GM18867 (cell line): ENCODE data around the gene SAMM50.
"Not testable (repeated sequence)": the region's sequence is repeated elsewhere in the genome, so short reads cannot be mapped to it uniquely, and the experiment has no call there.

Source experiments
- ATAC-seq: cut with Tn5 transposase; IDR thresholded peaks from one replicate; pipeline ENCODE4 v1.9.1; 2021; ENCODE audit warnings: mild to moderate bottlenecking, moderate library complexity; ENCODE audit not compliant: unreplicated experiment

The SAMM50 gene

DNA sequence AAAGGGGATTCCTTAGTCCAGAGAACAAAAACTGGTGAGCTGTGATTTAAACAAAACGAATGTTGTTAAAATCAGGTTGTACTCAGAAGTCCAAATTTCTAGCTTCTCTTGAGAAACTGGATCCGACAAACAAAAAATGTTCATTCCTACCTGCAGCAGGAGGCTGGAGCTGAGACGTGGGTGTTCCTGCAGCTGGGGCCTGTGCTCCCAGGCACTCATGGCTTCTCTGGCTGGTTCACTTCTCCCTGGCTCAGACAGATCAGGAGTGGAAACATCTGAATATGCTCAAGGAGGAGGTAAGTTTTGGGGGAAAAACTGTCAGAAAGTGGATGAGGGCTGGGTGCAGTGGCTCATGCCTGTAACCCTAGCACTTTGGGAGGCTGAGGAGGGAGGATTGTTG lies 44.1 kb downstream of the SAMM50 start:
- ATAC-seq: no peak

DNA sequence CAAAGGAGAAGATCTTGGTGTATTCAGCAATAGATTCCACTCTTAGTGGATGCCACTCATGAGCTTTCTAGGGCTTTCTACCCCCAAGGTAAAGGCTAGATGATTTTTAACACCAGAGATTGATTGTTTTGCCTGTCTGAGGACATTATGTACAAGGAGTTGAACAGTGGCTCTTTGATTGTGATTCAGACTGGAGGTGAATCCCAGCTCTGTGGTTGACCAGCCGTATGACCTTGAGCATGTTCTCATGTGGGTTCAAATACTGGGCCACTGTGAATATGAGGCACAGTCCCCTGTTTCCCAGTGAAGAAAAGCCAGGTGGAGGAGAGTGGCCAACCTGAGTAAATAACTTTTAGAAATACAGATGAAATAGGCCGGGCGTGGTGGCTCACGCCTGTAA lies 44.9 kb downstream of the SAMM50 start:
- ATAC-seq: no peak

DNA sequence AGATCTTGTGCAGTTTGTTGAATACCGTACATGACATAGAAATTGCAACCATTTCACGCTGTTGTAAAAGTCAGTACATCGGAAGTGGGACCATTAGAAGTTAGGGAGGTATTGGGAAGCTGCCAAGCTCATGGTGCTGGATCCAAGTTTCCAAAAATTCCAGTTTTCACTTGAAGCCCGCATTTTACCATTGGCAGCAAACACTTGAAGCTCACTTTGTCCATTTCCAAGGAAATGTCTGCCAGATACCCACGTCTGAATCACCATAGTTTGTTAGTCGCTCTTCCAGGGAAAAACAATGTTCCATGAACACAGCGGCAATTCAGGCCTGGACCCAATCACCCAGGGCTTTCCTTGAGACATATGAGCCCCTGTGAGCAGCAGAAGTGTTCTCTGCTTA lies 46.3 kb downstream of the SAMM50 start:
- no peak for ATAC-seq

DNA sequence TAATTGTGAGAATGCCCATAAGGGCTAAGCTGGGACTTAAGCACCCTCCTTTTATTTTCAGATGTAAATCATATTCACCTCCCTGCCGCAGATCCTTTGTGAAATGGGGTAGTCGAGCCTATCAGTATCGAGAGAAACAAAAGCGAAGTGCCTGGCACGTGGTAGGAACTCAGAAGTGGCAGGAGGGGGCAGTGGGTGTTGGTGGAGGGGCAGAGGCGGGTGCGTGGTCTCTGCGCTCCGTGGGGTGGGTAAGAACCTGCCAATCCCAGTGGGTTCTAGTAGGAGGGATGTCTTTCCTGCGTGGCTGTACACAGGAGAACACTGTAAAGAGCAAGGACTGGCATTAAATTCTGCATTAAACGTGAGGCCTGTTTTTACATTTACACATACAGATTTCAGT lies 47.1 kb downstream of the SAMM50 start:
- no peak for ATAC-seq

DNA sequence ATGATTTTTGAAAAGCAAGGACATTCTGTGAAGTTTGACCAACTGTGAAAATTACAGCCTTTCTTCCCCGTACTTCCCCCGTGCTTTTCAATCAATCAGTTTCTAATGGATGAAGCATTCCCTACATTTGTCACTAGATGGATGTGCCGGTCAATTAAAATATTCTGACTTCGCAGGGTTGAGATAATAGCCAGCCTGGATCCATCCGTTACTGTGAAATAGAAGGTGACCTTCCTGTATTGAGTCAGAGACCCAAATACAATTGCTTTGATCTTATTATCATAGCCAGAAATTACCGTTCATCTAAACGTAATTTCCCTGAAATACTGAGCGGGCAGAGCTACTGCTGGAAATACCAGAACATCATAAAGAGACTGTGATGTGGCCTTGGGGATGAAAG lies 47.8 kb downstream of the SAMM50 start:
- ATAC-seq: no peak

DNA sequence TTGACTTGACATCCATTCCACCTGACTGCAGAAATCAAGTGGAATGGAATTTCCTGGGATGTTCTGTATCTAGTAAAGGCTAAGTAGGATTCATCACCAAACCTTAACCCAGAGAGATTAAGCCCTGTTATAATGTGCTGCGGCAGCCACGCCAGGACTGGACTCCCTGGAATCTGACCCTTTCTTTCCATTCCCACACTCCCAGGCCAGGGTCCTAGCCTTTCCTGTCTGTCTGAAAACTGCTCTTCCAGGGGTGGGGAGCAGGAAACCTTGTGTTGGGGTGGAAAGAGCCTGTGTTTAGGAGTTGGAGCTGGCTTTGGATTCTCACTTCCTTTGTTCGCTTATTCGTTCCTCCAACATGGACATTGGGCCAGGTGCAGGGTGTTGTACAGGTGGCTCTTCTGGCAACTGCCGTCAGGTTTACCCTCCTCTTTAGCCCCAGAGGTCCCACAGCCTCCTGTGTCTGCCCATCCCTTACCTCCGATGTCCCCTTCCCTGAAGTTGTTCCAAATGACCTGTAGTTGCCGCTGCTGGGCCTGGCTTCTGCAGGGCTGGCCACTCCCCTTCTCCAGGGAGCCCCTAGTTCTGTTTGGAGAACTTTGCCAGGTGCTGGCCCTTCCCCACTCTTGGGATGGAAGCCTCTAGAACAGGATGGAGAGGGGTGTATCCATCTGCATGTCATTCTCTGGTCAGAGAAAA lies 48.3 kb downstream of the SAMM50 start:
- no peak for ATAC-seq

DNA sequence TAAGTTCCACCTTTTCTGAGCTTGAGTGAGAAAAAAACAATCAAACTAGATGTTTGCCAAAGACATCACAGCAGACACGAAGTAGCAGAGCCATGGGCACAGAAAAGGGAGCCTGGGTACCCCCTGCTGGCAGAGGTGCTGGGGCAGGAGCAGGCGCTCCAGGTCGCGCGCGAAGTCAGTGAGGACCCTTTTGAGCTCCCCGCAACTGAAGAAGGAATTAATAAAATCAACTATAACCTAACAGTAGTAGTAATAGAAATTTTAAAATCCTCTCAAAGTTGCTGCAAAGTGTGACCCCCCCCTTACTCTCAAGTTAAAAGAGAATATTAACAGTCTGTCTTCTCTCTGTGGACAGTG lies 48.8 kb downstream of the SAMM50 start:
- ATAC-seq: no peak

DNA sequence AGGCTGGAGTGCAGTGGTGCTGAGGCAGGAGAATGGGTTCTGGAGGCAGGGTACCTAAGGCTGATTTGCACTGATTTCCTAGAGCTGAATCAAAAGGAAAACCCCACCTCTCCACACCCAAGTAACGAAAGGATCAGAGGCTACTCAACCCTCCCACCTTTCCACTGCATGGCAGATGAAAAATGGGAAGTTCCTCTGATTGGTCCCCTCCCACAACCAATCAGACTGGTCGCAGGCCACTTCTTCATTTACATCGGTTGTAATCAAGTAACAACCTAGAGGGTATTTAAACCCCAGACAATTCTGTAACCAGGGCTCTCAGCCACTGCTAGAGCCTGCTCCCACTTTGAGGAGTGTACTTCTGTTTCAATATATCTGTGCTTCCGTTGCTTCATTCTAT lies 50.3 kb downstream of the SAMM50 start:
- ATAC-seq: no peak

DNA sequence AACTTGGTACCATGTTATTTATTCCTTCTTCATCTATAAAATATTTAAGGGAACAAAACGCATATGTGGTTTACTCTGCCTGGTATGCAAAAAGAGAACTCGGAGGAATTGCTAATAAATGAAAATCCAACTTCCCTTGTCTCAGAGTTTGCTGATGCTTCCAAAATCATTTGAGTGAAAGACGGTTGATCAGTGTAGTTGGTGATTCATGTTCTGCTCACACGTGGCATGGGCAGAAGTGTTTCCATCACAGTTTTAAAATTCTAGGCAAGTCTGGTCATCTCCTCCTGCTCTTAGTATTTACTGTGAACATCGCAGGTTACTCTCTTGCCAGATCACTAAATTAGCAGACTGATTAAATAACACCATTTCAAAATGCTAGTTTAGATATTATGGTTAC lies 56.9 kb downstream of the SAMM50 start:
- ATAC-seq: no peak

DNA sequence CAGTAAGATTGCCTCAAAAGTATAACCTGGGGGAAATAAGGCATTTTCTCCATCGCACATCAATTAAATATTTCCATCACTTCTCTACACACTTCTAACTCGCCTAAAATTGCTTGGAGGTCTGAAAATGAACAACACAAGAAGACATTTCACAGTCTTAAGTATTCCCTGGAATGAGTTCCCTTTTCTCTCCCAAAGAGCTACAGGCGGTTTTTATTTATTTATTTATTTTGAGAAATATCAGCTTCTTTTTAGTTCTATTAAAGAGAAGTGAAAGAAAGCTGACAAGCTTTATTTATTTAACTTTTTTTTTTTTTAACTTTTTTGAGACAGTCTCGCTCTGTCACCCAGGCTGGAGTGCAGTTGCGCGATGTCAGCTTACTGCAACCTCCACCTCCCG lies 57.3 kb downstream of the SAMM50 start:
- no peak for ATAC-seq

DNA sequence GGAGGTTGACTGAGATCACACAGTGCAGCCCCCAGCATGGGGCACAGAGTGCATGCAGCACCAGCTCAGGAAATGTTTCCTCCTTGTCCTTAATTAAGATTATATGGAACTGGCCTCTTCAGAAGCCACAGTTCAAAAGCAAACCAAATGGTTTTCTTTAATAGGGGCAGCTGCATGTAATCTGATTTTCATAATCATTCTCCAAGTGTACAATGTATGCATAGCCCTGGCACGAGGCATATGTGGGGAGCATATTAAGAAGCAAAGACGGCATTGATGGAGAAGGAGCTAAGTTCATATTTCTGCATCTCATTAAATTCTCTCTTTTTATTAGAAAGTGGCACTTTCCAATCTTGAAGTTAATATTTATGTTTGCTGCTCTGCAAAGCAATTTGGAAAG lies 59.0 kb downstream of the SAMM50 start:
- no peak for ATAC-seq

DNA sequence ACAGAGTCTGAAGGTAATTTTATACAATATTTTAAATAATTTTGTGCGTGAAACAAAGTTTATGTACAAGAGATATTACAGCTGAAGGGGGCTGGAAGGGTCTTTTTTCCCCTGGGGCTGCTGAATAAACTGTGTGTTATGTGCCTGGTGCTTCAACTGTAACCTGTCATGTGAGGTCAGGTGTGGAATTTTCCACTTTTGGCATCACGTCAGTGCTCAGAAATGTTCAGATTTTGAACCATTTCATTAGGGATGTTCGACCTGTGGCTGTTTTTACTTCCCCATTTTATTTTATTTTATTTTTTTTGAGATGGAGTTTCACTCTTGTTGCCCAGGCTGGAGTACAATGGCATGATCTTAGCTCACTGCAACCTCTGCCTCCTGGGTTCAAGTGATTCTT lies 61.3 kb downstream of the SAMM50 start:
- ATAC-seq: not testable (repeated sequence)

DNA sequence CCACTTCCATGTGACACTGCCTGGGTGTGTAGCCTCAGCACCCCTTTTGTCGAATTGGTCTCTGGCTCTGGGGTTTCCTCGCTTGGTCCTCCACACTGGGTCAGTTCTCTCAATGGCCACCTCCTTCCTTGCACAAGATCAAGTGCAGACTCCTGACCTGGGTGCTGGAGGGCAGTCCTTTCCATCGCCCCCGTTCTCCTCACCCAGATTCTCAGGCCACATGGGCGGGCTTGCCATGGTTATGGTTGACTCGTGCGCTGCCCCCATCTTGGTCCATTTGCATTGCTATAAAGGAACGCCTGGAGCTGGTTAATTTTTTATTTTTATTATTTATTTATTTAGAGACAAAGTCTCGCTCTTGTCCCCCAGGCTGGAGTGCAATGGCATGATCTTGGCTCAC lies 63.4 kb downstream of the SAMM50 start:
- no peak for ATAC-seq

DNA sequence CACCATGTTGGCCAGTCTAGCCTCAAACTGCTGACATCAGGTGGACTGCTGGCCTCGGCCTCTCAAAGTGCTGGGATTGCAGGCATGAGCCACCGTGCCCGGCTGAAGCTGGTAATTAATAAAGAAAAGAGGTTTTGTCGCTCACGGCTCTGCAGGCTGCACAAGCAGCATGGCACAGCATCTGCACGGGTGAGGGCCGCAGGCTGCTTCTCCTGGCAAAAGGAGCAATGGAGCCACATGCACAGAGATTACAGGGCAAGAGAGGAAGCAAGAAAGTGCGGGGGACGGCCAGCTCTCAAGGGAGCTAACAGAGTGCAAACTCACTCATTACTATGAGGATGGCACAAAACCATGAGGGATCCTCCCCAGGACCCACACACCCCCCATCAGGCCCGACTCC lies 64.2 kb downstream of the SAMM50 start:
- no peak for ATAC-seq

DNA sequence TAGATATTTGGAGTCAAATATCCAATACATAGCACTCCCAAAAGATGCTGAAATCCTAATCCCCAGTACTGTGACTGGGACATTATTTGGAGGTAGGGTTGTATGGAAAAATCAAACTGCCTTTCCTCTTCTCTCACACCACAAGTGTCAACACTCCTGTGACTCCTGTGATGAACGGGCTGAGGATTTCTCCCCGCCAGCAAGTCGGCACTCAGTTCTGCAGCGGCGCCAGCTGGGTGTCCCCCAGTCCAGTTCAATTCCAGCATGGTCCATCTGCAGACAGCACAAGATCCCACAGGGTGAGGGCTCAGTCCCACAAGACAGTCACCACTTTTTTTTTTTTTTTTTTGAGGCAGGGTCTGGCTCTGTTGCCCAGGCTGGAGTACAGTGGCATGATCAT lies 64.6 kb downstream of the SAMM50 start:
- ATAC-seq: no peak

DNA sequence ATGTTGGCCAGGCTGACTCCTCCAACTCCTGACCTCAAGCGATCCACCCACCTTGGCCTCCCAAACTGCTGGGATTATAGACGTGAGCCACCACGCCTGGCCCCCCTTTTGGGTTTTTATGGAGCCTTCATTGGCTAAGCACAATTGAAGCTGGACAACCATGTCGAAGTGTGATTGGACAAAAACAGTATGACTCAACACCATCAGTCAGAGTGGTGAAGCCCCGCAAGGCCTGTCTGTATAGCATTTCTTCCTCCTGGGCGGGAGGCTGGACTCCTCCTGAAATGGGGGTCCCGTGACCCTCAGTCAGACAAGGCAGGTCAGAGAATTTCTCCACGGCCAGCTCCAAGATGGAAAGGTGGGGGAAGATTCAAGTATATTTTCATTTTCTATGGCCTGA lies 65.7 kb downstream of the SAMM50 start:
- ATAC-seq: no peak

DNA sequence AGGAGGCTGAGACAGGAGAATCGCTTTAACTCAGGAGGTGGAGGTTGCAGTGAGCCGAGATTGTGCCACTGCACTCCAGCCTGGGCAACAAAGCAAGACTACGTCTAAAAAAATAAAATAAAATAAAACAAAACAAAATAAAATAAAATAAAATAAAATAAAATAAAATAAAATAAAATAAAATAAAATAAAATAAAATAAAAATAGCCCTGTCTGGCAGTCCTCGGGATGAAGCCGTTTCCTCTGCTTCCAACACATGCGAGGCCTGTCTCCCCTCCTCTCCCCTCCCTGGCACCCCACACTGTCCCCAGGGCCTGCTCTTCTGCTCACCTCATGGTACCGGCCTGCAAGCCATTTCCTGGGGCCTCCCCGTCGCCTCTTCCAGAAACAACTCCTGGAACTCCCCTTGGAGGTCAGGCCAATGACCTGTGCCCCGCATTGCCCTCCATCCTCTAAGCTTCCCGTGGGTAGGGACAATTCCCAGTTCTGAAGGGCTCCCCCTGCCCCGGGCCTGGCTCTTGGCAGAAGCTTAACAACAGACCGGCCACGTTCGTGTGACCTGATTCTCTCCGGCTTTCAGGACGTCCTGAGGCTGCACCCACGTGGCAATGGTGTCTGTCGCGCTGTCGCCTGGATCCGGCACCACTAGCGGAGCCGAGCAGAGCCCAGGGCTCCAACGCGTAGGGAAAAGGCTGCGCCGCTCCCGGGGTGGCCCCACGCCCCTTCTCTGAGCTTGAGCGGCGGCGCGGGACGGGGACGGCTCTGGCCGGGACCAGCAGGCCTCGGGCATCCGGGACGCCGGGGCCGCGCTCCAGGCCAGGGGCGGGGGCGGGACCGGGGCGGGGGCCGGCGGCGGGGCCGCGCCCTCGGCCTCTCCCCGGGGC lies 68.4 kb downstream of the SAMM50 start:
- ATAC-seq: no peak

DNA sequence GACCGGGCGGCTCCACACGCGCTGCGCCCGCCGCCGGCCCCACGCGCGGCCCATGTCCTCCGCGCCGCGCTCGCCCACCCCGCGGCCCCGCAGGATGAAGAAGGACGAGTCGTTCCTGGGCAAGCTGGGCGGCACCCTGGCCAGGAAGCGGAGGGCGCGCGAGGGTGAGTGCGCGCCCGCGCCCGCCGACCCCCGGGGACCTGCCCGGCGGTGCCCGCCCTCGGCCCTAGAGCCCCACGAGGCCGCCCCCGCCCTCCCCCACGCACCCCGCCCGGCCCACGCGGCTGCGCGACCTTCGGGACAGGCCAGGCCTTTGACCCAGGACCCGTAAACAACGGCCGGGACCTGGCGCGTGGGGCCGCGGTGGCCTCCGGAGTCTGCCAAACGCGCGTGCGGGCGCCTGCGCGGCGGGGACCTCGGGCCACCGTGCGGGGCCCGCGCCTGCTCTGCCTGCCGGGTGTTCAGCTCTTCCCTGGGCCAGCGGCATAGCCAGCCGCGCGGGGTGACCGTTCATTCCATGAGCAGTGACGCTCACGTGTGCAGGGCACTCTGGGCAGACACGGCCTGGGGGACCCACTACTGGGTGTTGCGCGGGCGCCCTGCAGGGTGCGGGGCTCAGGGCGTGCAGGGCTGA lies 69.2 kb downstream of the SAMM50 start, which contains the start of gene PARVB:
TSS of gene PARVB (plus strand) at position 15 of the 634 bp plus-strand sequence. CDS start at position 53, 38 bp downstream.
- no peak for ATAC-seq

DNA sequence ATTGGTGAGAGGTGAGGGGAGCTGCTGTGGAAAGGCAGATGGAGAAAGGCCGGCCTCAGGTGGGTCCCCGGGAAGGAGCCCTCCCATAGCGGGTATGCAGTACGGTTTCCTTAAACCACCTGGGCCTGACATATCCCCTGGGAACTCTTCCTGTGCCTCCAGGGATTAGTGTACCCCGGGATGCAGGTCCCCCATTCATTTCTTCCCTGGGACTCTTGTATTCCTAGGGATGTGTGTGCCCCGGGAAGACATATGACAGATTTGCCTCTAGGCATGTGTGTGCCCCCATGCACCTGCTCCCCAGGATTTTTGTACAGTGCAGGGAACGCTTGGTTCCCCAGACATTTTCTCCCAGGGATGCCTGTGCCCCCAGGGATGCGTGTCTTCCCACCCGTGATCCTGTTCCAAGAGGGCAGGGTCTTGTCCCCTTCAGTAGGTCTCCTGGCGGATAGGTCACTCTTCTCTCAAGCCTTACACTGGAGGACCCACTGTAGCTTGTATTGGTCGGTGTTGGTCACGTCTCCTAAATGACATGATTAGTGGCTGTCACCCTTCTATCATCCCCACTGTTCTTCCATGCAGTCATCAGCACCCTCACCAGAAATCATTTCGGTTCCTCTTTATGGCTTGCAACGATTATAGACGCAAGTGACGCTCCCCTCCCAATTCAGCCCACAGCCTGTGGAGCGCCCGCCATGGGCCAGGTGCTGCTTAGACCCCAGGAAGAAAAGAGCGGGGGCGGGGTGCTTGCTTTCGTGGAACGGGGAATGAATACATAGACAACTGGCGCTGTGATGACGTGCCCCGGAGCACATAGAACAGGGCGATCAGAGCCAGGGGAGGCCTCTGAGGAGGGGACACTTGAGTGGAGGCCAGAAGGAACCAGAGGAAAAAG lies 70.2 kb downstream of the SAMM50 start:
- peak; percentile 61 for ATAC-seq

DNA sequence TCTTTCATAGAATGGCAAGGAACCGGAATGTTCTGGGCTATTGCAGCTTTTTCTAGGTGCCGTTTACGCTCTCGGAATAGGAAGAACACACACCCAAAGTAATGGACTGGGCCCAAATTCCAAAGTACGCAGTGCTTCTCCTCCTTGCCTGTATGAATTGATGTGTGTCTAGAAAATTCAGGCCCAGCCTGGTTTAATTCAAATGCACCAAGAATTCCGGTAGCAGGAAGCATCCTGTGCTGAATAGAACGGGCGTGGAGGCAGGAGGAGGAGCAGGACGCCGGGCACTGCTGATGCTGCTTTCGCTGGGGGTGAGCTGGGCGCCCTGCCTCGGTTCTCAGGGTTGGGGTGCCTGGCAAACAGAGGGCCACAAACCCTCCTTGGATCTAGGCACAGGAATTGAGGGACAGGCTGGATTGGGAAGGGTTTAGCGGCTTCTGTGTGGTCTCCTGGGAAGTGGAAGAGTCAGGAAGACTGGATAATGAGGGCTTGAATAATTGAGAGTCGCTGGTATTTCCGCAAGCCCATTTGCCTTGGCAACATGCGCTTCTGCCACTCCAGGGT lies 70.9 kb downstream of the SAMM50 start:
- ATAC-seq: no peak
